CMK (cell line): ENCODE results near the gene AKIRIN2.

Experiments used
- DNase-seq: peaks from one replicate; pipeline ENCODE4 v3.0.0-alpha.2; 2010; ENCODE audit warnings: low read depth

The AKIRIN2 gene

GRCh38 chr6:87701676-87702588 is at the start of gene AKIRIN2:
Gene AKIRIN2 (minus strand): TSS chr6:87702233. CDS start chr6:87701684, 549 bp downstream.
- DNase-seq: peak; percentile 96

- DNase-seq: no peak
Measured at GRCh38 chr6:87747646-87748045, 45.6 kb upstream of the AKIRIN2 start.

GRCh38 chr6:87745966-87746721 is 44.1 kb upstream of the AKIRIN2 start:
- no peak for DNase-seq

GRCh38 chr6:87743454-87743853 is 41.4 kb upstream of the AKIRIN2 start:
- DNase-seq: no peak

GRCh38 chr6:87742106-87742505 is 40.1 kb upstream of the AKIRIN2 start:
- DNase-seq: peak; percentile 82

- no peak for DNase-seq
Measured at GRCh38 chr6:87741001-87741650, 39.1 kb upstream of the AKIRIN2 start.

- DNase-seq: no peak
Measured at GRCh38 chr6:87738744-87739143, 36.7 kb upstream of the AKIRIN2 start.

- DNase-seq: no peak
Measured at GRCh38 chr6:87738000-87738399, 36.0 kb upstream of the AKIRIN2 start.

GRCh38 chr6:87736809-87737540 is 34.9 kb upstream of the AKIRIN2 start:
- DNase-seq: no peak

- no peak for DNase-seq
Measured at GRCh38 chr6:87731818-87732661, 30.0 kb upstream of the AKIRIN2 start.

GRCh38 chr6:87731080-87731479 is 29.0 kb upstream of the AKIRIN2 start:
- DNase-seq: no peak

- no peak for DNase-seq
Measured at GRCh38 chr6:87729965-87730719, 28.1 kb upstream of the AKIRIN2 start.

- no peak for DNase-seq
Measured at GRCh38 chr6:87728706-87729105, 26.7 kb upstream of the AKIRIN2 start.

- no peak for DNase-seq
Measured at GRCh38 chr6:87724983-87725811, 23.2 kb upstream of the AKIRIN2 start.

- peak; percentile 70 for DNase-seq
Measured at GRCh38 chr6:87723170-87724078, 21.4 kb upstream of the AKIRIN2 start.

- no peak for DNase-seq
Measured at GRCh38 chr6:87722540-87723169, 20.6 kb upstream of the AKIRIN2 start.

- DNase-seq: no peak
Measured at GRCh38 chr6:87721311-87721710, 19.3 kb upstream of the AKIRIN2 start.
